Smooth muscle cell (in vitro differentiated cells): Measurements from ENCODE around the gene TLL2. TPM values are rescaled to one million over a fixed set of nuclear protein-coding genes. Genes with fewer than 3 reads are reported as not detected.

Experiments used
- DNase-seq: peaks from one replicate; lab custom pipeline; 2025; ENCODE audit not compliant: unreplicated experiment; lab: John Stamatoyannopoulos, UW
- H2AFZ ChIP-seq: fragments of 200-600 bp; sonication (generic); 2 replicates; pipeline ENCODE4 v1.6.0; 2016; ENCODE audit warnings: antibody characterized with exemption, low read depth, mild to moderate bottlenecking
- H3F3A ChIP-seq: fragments of 200-600 bp; sonication (generic); 2 replicates; pipeline ENCODE4 v1.6.0; 2017; ENCODE audit warnings: antibody characterized with exemption, low read depth
- H3K27ac ChIP-seq: fragments of 200-600 bp; sonication (generic); 2 replicates; pipeline ENCODE4 v1.5.1; 2016; ENCODE audit warnings: low read depth, mild to moderate bottlenecking
- H3K27me3 ChIP-seq: fragments of 200-600 bp; sonication (generic); 2 replicates; pipeline ENCODE4 v1.6.1; 2016; ENCODE audit warnings: low read depth, mild to moderate bottlenecking
- H3K36me3 ChIP-seq: fragments of 200-600 bp; sonication (generic); 2 replicates; pipeline ENCODE4 v1.5.1; 2016; ENCODE audit warnings: low read depth
- H3K4me1 ChIP-seq: fragments of 200-600 bp; sonication (generic); 2 replicates; pipeline ENCODE4 v1.5.1; 2016; ENCODE audit warnings: low read depth
- H3K4me2 ChIP-seq: fragments of 200-600 bp; sonication (generic); 2 replicates; pipeline ENCODE4 v1.6.0; 2016; ENCODE audit warnings: mild to moderate bottlenecking
- H3K4me3 ChIP-seq: fragments of 200-600 bp; sonication (generic); 2 replicates; pipeline ENCODE4 v1.5.1; 2016; ENCODE audit warnings: mild to moderate bottlenecking
- H3K79me2 ChIP-seq: fragments of 200-600 bp; sonication (generic); 2 replicates; pipeline ENCODE4 v1.6.0; 2016; ENCODE audit warnings: low read depth, mild to moderate bottlenecking
- H3K9ac ChIP-seq: fragments of 200-600 bp; sonication (generic); 2 replicates; pipeline ENCODE4 v1.6.0; 2016; ENCODE audit warnings: low read depth
- H3K9me3 ChIP-seq: fragments of 200-600 bp; sonication (generic); replicated peaks from 2 replicates; pipeline ENCODE4 v1.5.1; 2016; ENCODE audit warnings: low read depth
- H4K20me1 ChIP-seq: fragments of 200-600 bp; sonication (generic); 2 replicates; pipeline ENCODE4 v1.6.0; 2016; ENCODE audit warnings: low read depth
- WGBS: methylation state at CpG from one replicate; pipeline ENCODE4 v1.1.7; 2016; ENCODE audit warnings: low lambda C conversion rate; 5-methylcytosine and 5-hydroxymethylcytosine counted together
- polyA plus RNA-seq: library from polyadenylated mRNA; unstranded; fragments of >200 nt; fragmentation: Nextera tagmentation; extraction: Ambion mirVana; gene quantifications from 2 replicates; pipeline ENCODE4 v1.2.1, GENCODE V29; 2016
- total RNA-seq: library from RNA; depleted of rRNA; stranded (reverse); fragments of >200 nt; gene quantifications from 2 replicates; pipeline ENCODE4 v1.2.3, GENCODE V29; 2014
- TF ChIP-seq, protein P1 (sequence below): fragments of 200-600 bp; sonication (generic); IDR thresholded peaks from 2 replicates; pipeline ENCODE4 v1.5.1; 2017; ENCODE audit warnings: borderline replicate concordance, mild to moderate bottlenecking, antibody characterized with exemption; ENCODE audit not compliant: insufficient read depth, poor library complexity, severe bottlenecking

The TLL2 gene
- total and polyA plus RNA-seq, 2 experiments from 2014 or later, result 0.18 TPM; not detected in 1

- Histone ChIP-seq H3K27me3 (peaks cover 7% of the 10 kb centered on the region), H3K36me3 (no peaks in the 10 kb centered on the region), H3K27ac (no peak overlapping the region), H4K20me1 (no peaks in the 10 kb centered on the region), H3F3A (no peaks in the 10 kb centered on the region), H3K4me2 (no peak overlapping the region), H3K9me3 (no peaks in the 10 kb centered on the region), H3K4me3 (no peak overlapping the region), H3K4me1 (peaks cover 13% of the 10 kb centered on the region), H2AFZ (no peak overlapping the region), H3K9ac (no peak overlapping the region), H3K79me2 (no peaks in the 10 kb centered on the region)
- TF ChIP-seq, protein P1, sequence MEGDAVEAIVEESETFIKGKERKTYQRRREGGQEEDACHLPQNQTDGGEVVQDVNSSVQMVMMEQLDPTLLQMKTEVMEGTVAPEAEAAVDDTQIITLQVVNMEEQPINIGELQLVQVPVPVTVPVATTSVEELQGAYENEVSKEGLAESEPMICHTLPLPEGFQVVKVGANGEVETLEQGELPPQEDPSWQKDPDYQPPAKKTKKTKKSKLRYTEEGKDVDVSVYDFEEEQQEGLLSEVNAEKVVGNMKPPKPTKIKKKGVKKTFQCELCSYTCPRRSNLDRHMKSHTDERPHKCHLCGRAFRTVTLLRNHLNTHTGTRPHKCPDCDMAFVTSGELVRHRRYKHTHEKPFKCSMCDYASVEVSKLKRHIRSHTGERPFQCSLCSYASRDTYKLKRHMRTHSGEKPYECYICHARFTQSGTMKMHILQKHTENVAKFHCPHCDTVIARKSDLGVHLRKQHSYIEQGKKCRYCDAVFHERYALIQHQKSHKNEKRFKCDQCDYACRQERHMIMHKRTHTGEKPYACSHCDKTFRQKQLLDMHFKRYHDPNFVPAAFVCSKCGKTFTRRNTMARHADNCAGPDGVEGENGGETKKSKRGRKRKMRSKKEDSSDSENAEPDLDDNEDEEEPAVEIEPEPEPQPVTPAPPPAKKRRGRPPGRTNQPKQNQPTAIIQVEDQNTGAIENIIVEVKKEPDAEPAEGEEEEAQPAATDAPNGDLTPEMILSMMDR, result no peak
- no peak for DNase-seq
- WGBS, result 75% methylated on average over 10 of the region's 10 CpGs
Measured at GRCh38 chr10:96441322-96441885, 72.3 kb downstream of the TLL2 start.

DNA sequence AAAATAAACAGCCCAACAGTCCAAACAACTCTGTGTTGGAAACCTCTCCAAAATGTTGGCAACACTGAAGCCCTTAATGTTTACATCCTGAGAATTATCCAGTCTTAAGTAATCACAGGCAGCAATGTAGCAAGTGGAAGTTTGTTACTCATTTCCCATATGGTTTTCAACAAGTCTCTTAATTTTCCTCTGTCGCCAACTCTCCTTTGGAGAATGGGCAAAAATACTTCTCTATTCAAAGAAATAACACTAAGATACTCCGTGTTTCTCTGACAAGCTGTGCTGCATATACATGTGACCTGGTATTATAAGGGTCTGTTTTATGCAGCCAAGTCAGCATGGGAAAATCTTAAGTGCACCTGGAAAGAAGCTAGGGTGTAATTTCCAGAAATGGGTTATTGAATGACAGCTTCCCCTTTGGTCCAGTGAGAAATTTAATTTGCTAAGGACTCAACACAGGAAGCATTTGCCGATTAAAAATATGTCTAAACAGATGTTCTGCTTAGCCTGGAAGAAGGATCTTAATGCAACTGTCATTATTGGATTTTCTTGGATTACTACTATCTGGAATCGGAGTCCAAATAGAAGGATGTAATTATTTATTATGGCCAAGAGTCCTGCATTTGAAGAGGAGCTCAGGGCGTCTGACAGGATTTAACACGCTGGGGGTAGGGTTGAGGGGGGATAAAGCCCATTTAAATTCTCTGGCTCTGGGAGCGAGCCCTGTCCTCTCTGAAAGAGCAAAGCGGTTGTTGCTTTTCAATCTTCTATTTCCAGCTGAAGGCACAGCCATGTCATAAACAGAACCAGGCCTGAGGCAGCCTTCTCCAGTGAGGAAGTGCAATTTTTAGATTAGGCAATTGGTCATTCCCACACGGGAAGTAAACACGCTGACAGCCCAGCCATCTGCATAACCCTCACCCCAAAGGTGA lies 73.1 kb downstream of the TLL2 start:
- Histone ChIP-seq H3K4me3 (no peak overlapping the region), H3K79me2 (no peaks in the 10 kb centered on the region), H3K9ac (no peak overlapping the region), H3K27ac (no peak overlapping the region), H3F3A (no peaks in the 10 kb centered on the region), H3K27me3 (peaks cover 7% of the 10 kb centered on the region), H3K4me2 (peak overlapping the region; percentile 14), H3K36me3 (no peaks in the 10 kb centered on the region), H3K9me3 (no peaks in the 10 kb centered on the region), H4K20me1 (no peaks in the 10 kb centered on the region), H2AFZ (no peak overlapping the region), H3K4me1 (peaks cover 13% of the 10 kb centered on the region)
- TF ChIP-seq, protein P1, result no peak
- no peak for DNase-seq
- WGBS, result 43% methylated on average over 10 of the region's 10 CpGs

- Histone ChIP-seq H3K79me2 (no peaks in the 10 kb centered on the region), H3K9me3 (no peaks in the 10 kb centered on the region), H3K4me1 (peaks cover 13% of the 10 kb centered on the region), H3K27me3 (peaks cover 7% of the 10 kb centered on the region), H3K9ac (no peak overlapping the region), H2AFZ (no peak overlapping the region), H3K27ac (no peak overlapping the region), H3K36me3 (no peaks in the 10 kb centered on the region), H3K4me3 (no peak overlapping the region), H3F3A (no peaks in the 10 kb centered on the region), H4K20me1 (no peaks in the 10 kb centered on the region), H3K4me2 (no peak overlapping the region)
- no peak for DNase-seq
- TF ChIP-seq, protein P1, result no peak
- 93% methylated on average over 2 of the region's 2 CpGs for WGBS
Measured at GRCh38 chr10:96439725-96440124, 74.0 kb downstream of the TLL2 start.
